Stimulated activated CD8-positive, alpha-beta memory T cell treated with anti-CD3 and anti-CD28 coated beads, Interleukin-4, amount 100 ng/mL, for 4 hours (primary cell): ENCODE measurements around the gene POP5.
A peak's percentile ranks its signal among the peaks of the same experiment; 100 is the strongest.

Experiments
- DNase-seq, 2 donors: peaks; one replicate each; pipeline ENCODE4 v3.0.0-alpha.2; 2020; ENCODE audit warnings: low read depth in 2 of 2, low spot score in 1 of 2

The POP5 gene

GRCh38 chr12:120590741-120591407, 9.7 kb upstream of the POP5 start:
- no peak for DNase-seq

- DNase-seq = no peak
Measured at GRCh38 chr12:120588948-120589930, 8.0 kb upstream of the POP5 start.

GRCh38 chr12:120588371-120588770, 7.2 kb upstream of the POP5 start:
- DNase-seq = no peak

- no peak for DNase-seq
Measured at GRCh38 chr12:120586860-120587259, 5.7 kb upstream of the POP5 start.

- DNase-seq = no peak
Measured at GRCh38 chr12:120586206-120586605, 5.0 kb upstream of the POP5 start.

- no peak for DNase-seq
Measured at GRCh38 chr12:120584343-120585149, 3.3 kb upstream of the POP5 start.

GRCh38 chr12:120583478-120584030, 2.4 kb upstream of the POP5 start:
- peak; percentile 59 to 81 for DNase-seq

- no peak for DNase-seq
Measured at GRCh38 chr12:120581998-120582397, 796 bp upstream of the POP5 start.

GRCh38 chr12:120579179-120579578, 2.0 kb downstream of the POP5 start:
- DNase-seq = no peak

- no peak for DNase-seq
Measured at GRCh38 chr12:120574106-120574505, 7.1 kb downstream of the POP5 start.

- DNase-seq = no peak
Measured at GRCh38 chr12:120573560-120573959, 7.6 kb downstream of the POP5 start.

GRCh38 chr12:120571299-120571698, 9.9 kb downstream of the POP5 start:
- no peak for DNase-seq

- DNase-seq = no peak
Measured at GRCh38 chr12:120563495-120563894, 17.7 kb downstream of the POP5 start.

- DNase-seq = no peak
Measured at GRCh38 chr12:120562906-120563305, 18.3 kb downstream of the POP5 start.

GRCh38 chr12:120557589-120557988, 23.6 kb downstream of the POP5 start:
- DNase-seq = no peak

GRCh38 chr12:120554678-120555077, 26.5 kb downstream of the POP5 start:
- no peak for DNase-seq

- DNase-seq = no peak
Measured at GRCh38 chr12:120546050-120546386, 35.2 kb downstream of the POP5 start.

GRCh38 chr12:120544691-120545090, 36.5 kb downstream of the POP5 start:
- DNase-seq = no peak

- no peak for DNase-seq
Measured at GRCh38 chr12:120542166-120542565, 39.0 kb downstream of the POP5 start.

GRCh38 chr12:120540445-120540844, 40.8 kb downstream of the POP5 start:
- DNase-seq = no peak

GRCh38 chr12:120539303-120539702, 41.9 kb downstream of the POP5 start:
- no peak for DNase-seq
